HCT116 (cell line): ENCODE results near the gene EI24. TPM values are rescaled to one million over a fixed set of nuclear protein-coding genes. Genes with fewer than 3 reads are reported as not detected.

Source experiments
- ATAC-seq: fragments of 200-7000 bp; cut with Tn5 transposase; 2 replicates; pipeline ENCODE4 v1.9.1; 2020; ENCODE audit warnings: mild to moderate bottlenecking, moderate library complexity
- BruUV-seq: library from RNA; stranded (reverse); fragments of 400-500 nt; replicated peaks from 2 replicates; lab custom pipeline; 2021; lab: Mats Ljungman, UMichigan
- CTCF ChIA-PET: fragments of 300-600 bp; sonication (Branson Sonifier 250); formaldehyde crosslinking; loops from one replicate; lab custom pipeline; 2021; ENCODE audit warnings: antibody characterized with exemption; lab: Charles Lee
- POLR2A ChIA-PET: fragments of 300-600, 350-600 bp; sonication (Branson Sonifier 250); formaldehyde crosslinking; loops from one replicate; lab custom pipeline; 2021; ENCODE audit warnings: antibody characterized with exemption; lab: Charles Lee
- RAD21 ChIA-PET, 2 experiments: fragments of 300-600 bp; sonication (Branson Sonifier 250); formaldehyde crosslinking; loops; one replicate each; lab custom pipeline; 2023; ENCODE audit warnings: low total read pairs in 2 of 2; ENCODE audit not compliant: uncharacterized antibody in 2 of 2, unreplicated experiment in 2 of 2, low non-redundant PET in 1 of 2; lab: Charles Lee
- DNase-seq: peaks from one replicate; pipeline ENCODE4 v3.0.0-alpha.2; 2010; ENCODE audit warnings: low read depth, low spot score
- H2AFZ ChIP-seq: fragments of 200-600 bp; shearing (Covaris generic), sonication (generic); 2 replicates; pipeline ENCODE4 v1.6.1; 2017; ENCODE audit warnings: low read depth, mixed run types, mixed read lengths, antibody characterized with exemption, low read length; ENCODE audit not compliant: poor library complexity, severe bottlenecking
- H3K27ac ChIP-seq: 2 replicates; pipeline ENCODE4 v1.5.1; 2012; ENCODE audit warnings: low read depth, low read length
- H3K27me3 ChIP-seq: fragments of 200-600 bp; sonication (generic); 2 replicates; pipeline ENCODE4 v1.6.1; 2016; ENCODE audit warnings: mixed run types, low read length, mixed read lengths; ENCODE audit not compliant: insufficient read depth
- H3K36me3 ChIP-seq, 2 experiments: fragments of 200-500 bp in 1 of 2; fragments of 200-600 bp in 1 of 2; sonication (Bioruptor generic) in 1 of 2; sonication (generic) in 1 of 2; 2 replicates each; pipeline versions ENCODE4 v1.5.1 to v1.6.1; 2014 to 2016; ENCODE audit warnings: low read length in 2 of 2, inconsistent platforms in 1 of 2, mixed read lengths in 1 of 2, mixed run types in 1 of 2; ENCODE audit not compliant: insufficient read depth in 2 of 2, control insufficient read depth in 1 of 2
- H3K4me1 ChIP-seq, 2 experiments: fragments of 200-600 bp in 1 of 2; sonication (generic) in 1 of 2; 2 replicates each; pipeline versions ENCODE4 v1.5.1 to v1.6.1; 2012 to 2017; ENCODE audit warnings: low read length in 2 of 2, inconsistent platforms in 1 of 2, mild to moderate bottlenecking in 1 of 2, mixed read lengths in 1 of 2, mixed run types in 1 of 2, moderate library complexity in 1 of 2; ENCODE audit not compliant: insufficient read depth in 2 of 2, control insufficient read depth in 1 of 2
- H3K4me2 ChIP-seq: fragments of 200-600 bp; sonication (generic); 2 replicates; pipeline ENCODE4 v1.6.1; 2017; ENCODE audit warnings: mixed run types, low read length, mixed read lengths
- H3K4me3 ChIP-seq, 2 experiments: fragments of 200-600 bp in 1 of 2; sonication (generic) in 1 of 2; replicated peaks in 1 of 2; 2 replicates each; pipeline ENCODE4 v1.5.1; 2011 to 2016; ENCODE audit warnings: low read length in 2 of 2, control low read depth in 1 of 2, low read depth in 1 of 2, mild to moderate bottlenecking in 1 of 2, mixed read lengths in 1 of 2, mixed run types in 1 of 2
- H3K79me2 ChIP-seq: fragments of 200-600 bp; sonication (generic); 2 replicates; pipeline ENCODE4 v1.6.1; 2017; ENCODE audit warnings: mild to moderate bottlenecking, mixed run types, low read length, moderate library complexity, mixed read lengths; ENCODE audit not compliant: insufficient read depth
- H3K9ac ChIP-seq: fragments of 200-600 bp; sonication (generic); 2 replicates; pipeline ENCODE4 v1.6.1; 2016; ENCODE audit warnings: low read length, mixed read lengths
- H3K9me2 ChIP-seq: fragments of 200-600 bp; sonication (generic), shearing (Covaris generic); 2 replicates; pipeline ENCODE4 v1.6.1; 2017; ENCODE audit warnings: mixed run types, mild to moderate bottlenecking, moderate library complexity; ENCODE audit not compliant: insufficient read depth
- H3K9me3 ChIP-seq, 2 experiments: fragments of 200-500 bp in 1 of 2; fragments of 200-600 bp in 1 of 2; sonication (Bioruptor generic) in 1 of 2; sonication (generic) in 1 of 2; 2 replicates each; pipeline ENCODE4 v1.6.1; 2014 to 2017; ENCODE audit warnings: low read length in 2 of 2, mixed read lengths in 2 of 2, inconsistent platforms in 1 of 2, low read depth in 1 of 2, mild to moderate bottlenecking in 1 of 2, mixed run types in 1 of 2, moderate library complexity in 1 of 2; ENCODE audit not compliant: control insufficient read depth in 1 of 2, insufficient read depth in 1 of 2
- H4K20me1 ChIP-seq: fragments of 200-600 bp; sonication (generic), shearing (Covaris generic); 2 replicates; pipeline ENCODE4 v1.6.1; 2017; ENCODE audit warnings: mixed run types, mild to moderate bottlenecking, moderate library complexity; ENCODE audit not compliant: insufficient read depth
- CBX3 ChIP-seq: IDR thresholded peaks from 2 replicates; pipeline ENCODE4 v1.6.1; 2012; ENCODE audit warnings: low read depth
- CTCF ChIP-seq, 3 experiments: fragments of 200-600 bp in 1 of 3; sonication (generic) in 1 of 3; IDR thresholded peaks in 2 of 3; conservative IDR thresholded peaks in 1 of 3; 2 replicates each; pipeline ENCODE4 v1.5.1; 2012 to 2017; ENCODE audit warnings: low read depth in 2 of 3, low read length in 2 of 3, antibody characterized with exemption in 1 of 3, borderline replicate concordance in 1 of 3, control low read depth in 1 of 3, mild to moderate bottlenecking in 1 of 3, mixed read lengths in 1 of 3, mixed run types in 1 of 3, moderate library complexity in 1 of 3; ENCODE audit not compliant: insufficient read depth in 1 of 3
- EGR1 ChIP-seq: IDR thresholded peaks from 2 replicates; pipeline ENCODE4 v1.6.1; 2012; ENCODE audit warnings: low read depth
- ELF1 ChIP-seq: IDR thresholded peaks from 2 replicates; pipeline ENCODE4 v1.6.1; 2012; ENCODE audit warnings: low read depth, borderline replicate concordance
- EZH2 ChIP-seq: fragments of 200-600 bp; sonication (generic); IDR thresholded peaks from 2 replicates; pipeline ENCODE4 v1.6.1; 2017; ENCODE audit warnings: antibody characterized with exemption, mixed run types
- EZH2phosphoT487 ChIP-seq: fragments of 200-600 bp; IDR thresholded peaks from 2 replicates; pipeline ENCODE4 v1.6.1; 2018; ENCODE audit warnings: antibody characterized with exemption, borderline replicate concordance
- FOSL1 ChIP-seq: IDR thresholded peaks from 2 replicates; pipeline ENCODE4 v1.6.1; 2012; ENCODE audit warnings: low read depth
- JUND ChIP-seq: IDR thresholded peaks from 2 replicates; pipeline ENCODE4 v1.6.1; 2012
- POLR2A ChIP-seq: IDR thresholded peaks from 2 replicates; pipeline ENCODE4 v1.7.0; 2011; ENCODE audit warnings: borderline replicate concordance; ENCODE audit not compliant: insufficient read depth, insufficient read length; ENCODE audit errors: extremely low read depth
- POLR2AphosphoS5 ChIP-seq: IDR thresholded peaks from 2 replicates; pipeline ENCODE4 v1.6.1; 2011; ENCODE audit warnings: mild to moderate bottlenecking, low read depth, low read length, moderate library complexity
- RAD21 ChIP-seq: IDR thresholded peaks from 2 replicates; pipeline ENCODE4 v1.6.1; 2012; ENCODE audit warnings: low read depth, mild to moderate bottlenecking
- SIN3A ChIP-seq: IDR thresholded peaks from 2 replicates; pipeline ENCODE4 v1.6.1; 2012; ENCODE audit warnings: low read depth
- SRF ChIP-seq: IDR thresholded peaks from 2 replicates; pipeline ENCODE4 v1.6.1; 2012; ENCODE audit warnings: low read depth
- TCF7L2 ChIP-seq: IDR thresholded peaks from 2 replicates; pipeline ENCODE4 v1.7.0; 2011; ENCODE audit warnings: borderline replicate concordance, inconsistent platforms; ENCODE audit not compliant: insufficient read depth, insufficient read length; ENCODE audit errors: extremely low read depth
- ZFX ChIP-seq: fragments of 450-650 bp; IDR thresholded peaks from 2 replicates; pipeline ENCODE4 v1.6.1; 2017
- ZNF274 ChIP-seq: fragments of 200-500 bp; sonication (Bioruptor generic); IDR thresholded peaks from 2 replicates; pipeline ENCODE4 v1.6.1; 2014; ENCODE audit warnings: mild to moderate bottlenecking, low read depth, low read length, inconsistent platforms
- intact Hi-C: fragments of 100-400 bp; cut with micrococcal nuclease; formaldehyde crosslinking; loops from 2 replicates; pipeline ENCODE4 v1.10.0; 2022
- total RNA-seq: library from RNA; stranded (reverse); gene quantifications from one replicate; pipeline ENCODE4 v1.2.1, GENCODE V29; 2021; ENCODE audit not compliant: unreplicated experiment
- TF ChIP-seq, protein P1 (sequence below): IDR thresholded peaks from 2 replicates; pipeline ENCODE4 v1.6.1; 2011; ENCODE audit warnings: mild to moderate bottlenecking, low read length, moderate library complexity; ENCODE audit not compliant: insufficient replicate concordance; ENCODE audit errors: extremely low read depth
- TF ChIP-seq, protein P2 (sequence below): IDR thresholded peaks from 2 replicates; pipeline ENCODE4 v1.6.1; 2012
- TF ChIP-seq, protein P3 (sequence below): IDR thresholded peaks from 2 replicates; pipeline ENCODE4 v1.6.1; 2012; ENCODE audit warnings: low read depth

The EI24 gene
- total RNA-seq, 1 experiment from 2014 or later = 130 TPM

DNA sequence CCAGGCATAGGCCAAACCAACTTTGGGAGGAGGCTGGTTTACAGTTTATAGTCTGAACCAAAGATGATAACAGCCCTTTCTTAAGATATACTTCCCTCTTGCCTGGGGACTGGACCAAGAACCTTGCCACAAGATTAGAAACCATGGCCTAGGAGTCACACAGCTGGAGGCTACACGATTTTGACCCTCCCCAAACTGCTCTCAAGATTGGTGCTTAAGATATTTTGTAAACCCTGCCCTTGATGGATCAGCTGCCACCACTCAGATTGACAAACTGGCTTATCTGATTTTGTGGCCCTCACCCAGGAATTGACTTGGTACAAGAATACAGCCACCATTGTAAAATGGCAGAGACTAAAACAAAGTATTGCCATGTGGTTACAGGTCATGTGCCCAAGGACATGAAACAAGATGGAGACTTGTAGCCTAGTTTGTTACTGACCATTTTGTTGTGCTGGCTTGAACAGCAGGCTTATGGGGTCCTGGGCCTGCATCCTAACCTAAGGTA lies 17.4 kb upstream of the EI24 start:
- ChIA-PET RAD21 (no interaction called here), POLR2A (no interaction called here), CTCF (no interaction called here)
- H3K4me3 ChIP-seq = no peak overlapping the region
- TF ChIP-seq ELF1 (no peak), EZH2 (no peak), SRF (no peak), POLR2A (no peak), ZFX (no peak), EZH2phosphoT487 (no peak), ZNF274 (no peak), CBX3 (no peak), RAD21 (no peak), TCF7L2 (no peak), JUND (no peak), POLR2AphosphoS5 (no peak), FOSL1 (no peak), EGR1 (no peak), CTCF (IDR thresholded peaks at IDR 0.05 in 2 of 3, conservative IDR thresholded peaks at IDR 0.05 in 1 of 3; ENCODE audit: borderline replicate concordance in 1 of 3, insufficient read depth in 1 of 3, low read depth in 2 of 3, low read length in 2 of 3) (no peak), SIN3A (no peak)
- TF ChIP-seq, protein P1, sequence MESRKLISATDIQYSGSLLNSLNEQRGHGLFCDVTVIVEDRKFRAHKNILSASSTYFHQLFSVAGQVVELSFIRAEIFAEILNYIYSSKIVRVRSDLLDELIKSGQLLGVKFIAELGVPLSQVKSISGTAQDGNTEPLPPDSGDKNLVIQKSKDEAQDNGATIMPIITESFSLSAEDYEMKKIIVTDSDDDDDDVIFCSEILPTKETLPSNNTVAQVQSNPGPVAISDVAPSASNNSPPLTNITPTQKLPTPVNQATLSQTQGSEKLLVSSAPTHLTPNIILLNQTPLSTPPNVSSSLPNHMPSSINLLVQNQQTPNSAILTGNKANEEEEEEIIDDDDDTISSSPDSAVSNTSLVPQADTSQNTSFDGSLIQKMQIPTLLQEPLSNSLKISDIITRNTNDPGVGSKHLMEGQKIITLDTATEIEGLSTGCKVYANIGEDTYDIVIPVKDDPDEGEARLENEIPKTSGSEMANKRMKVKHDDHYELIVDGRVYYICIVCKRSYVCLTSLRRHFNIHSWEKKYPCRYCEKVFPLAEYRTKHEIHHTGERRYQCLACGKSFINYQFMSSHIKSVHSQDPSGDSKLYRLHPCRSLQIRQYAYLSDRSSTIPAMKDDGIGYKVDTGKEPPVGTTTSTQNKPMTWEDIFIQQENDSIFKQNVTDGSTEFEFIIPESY = no peak
- TF ChIP-seq, protein P2, sequence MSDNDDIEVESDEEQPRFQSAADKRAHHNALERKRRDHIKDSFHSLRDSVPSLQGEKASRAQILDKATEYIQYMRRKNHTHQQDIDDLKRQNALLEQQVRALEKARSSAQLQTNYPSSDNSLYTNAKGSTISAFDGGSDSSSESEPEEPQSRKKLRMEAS = no peak
- TF ChIP-seq, protein P3, sequence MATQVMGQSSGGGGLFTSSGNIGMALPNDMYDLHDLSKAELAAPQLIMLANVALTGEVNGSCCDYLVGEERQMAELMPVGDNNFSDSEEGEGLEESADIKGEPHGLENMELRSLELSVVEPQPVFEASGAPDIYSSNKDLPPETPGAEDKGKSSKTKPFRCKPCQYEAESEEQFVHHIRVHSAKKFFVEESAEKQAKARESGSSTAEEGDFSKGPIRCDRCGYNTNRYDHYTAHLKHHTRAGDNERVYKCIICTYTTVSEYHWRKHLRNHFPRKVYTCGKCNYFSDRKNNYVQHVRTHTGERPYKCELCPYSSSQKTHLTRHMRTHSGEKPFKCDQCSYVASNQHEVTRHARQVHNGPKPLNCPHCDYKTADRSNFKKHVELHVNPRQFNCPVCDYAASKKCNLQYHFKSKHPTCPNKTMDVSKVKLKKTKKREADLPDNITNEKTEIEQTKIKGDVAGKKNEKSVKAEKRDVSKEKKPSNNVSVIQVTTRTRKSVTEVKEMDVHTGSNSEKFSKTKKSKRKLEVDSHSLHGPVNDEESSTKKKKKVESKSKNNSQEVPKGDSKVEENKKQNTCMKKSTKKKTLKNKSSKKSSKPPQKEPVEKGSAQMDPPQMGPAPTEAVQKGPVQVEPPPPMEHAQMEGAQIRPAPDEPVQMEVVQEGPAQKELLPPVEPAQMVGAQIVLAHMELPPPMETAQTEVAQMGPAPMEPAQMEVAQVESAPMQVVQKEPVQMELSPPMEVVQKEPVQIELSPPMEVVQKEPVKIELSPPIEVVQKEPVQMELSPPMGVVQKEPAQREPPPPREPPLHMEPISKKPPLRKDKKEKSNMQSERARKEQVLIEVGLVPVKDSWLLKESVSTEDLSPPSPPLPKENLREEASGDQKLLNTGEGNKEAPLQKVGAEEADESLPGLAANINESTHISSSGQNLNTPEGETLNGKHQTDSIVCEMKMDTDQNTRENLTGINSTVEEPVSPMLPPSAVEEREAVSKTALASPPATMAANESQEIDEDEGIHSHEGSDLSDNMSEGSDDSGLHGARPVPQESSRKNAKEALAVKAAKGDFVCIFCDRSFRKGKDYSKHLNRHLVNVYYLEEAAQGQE = no peak
- H3K4me1 ChIP-seq = no peaks in the 10 kb centered on the region
- no peaks in the 10 kb centered on the region for H3K27me3 ChIP-seq
- H4K20me1 ChIP-seq = no peaks in the 10 kb centered on the region
- H3K79me2 ChIP-seq = no peaks in the 10 kb centered on the region
- H3K36me3 ChIP-seq = no peaks in the 10 kb centered on the region
- no peak for ATAC-seq
- no peak overlapping the region for H3K27ac ChIP-seq
- H3K9ac ChIP-seq = no peak overlapping the region
- no peak for DNase-seq
- no peak overlapping the region for H2AFZ ChIP-seq
- BruUV-seq = no TSS peak
- no peaks in the 10 kb centered on the region for H3K9me2 ChIP-seq
- H3K4me2 ChIP-seq = no peak overlapping the region
- H3K9me3 ChIP-seq = no peaks in the 10 kb centered on the region
- intact Hi-C loops = no loop called here
